K562 (cell line): ENCODE measurements around the gene SMAP2. TPM values are rescaled to one million over a fixed set of nuclear protein-coding genes. Genes with fewer than 3 reads are reported as not detected.

Source experiments
- EP400 ChIP-seq: fragments of 450-650 bp; IDR thresholded peaks from 2 replicates; pipeline ENCODE4 v1.6.1; 2017; ENCODE audit warnings: antibody characterized with exemption, mild to moderate bottlenecking, moderate library complexity
- HDAC6 ChIP-seq: IDR thresholded peaks from 2 replicates; pipeline ENCODE4 v1.6.1; 2012; ENCODE audit warnings: low read depth, mild to moderate bottlenecking, control low read depth, inconsistent platforms, low read length, moderate library complexity
- MTA1 ChIP-seq: fragments of 450-650 bp; IDR thresholded peaks from 2 replicates; pipeline ENCODE4 v1.6.1; 2017; ENCODE audit warnings: borderline replicate concordance
- NR2F6 ChIP-seq: fragments of 450-650 bp; formaldehyde crosslinking; IDR thresholded peaks from 2 replicates; pipeline ENCODE4 v1.4.0; 2020; ENCODE audit warnings: mild to moderate bottlenecking
- RBM34 ChIP-seq: fragments of 200-400 bp; formaldehyde crosslinking; IDR thresholded peaks from 2 replicates; pipeline ENCODE4 v1.6.1; 2018; ENCODE audit warnings: low read length, borderline replicate concordance; ENCODE audit not compliant: insufficient read depth
- SAFB2 ChIP-seq: fragments of 200-400 bp; formaldehyde crosslinking; IDR thresholded peaks from 2 replicates; pipeline ENCODE4 v1.6.1; 2018; ENCODE audit warnings: borderline replicate concordance, low read length, low read depth, moderate library complexity; ENCODE audit not compliant: severe bottlenecking
- SREBF2 ChIP-seq: sonication (generic); formaldehyde crosslinking; IDR thresholded peaks from 2 replicates; pipeline ENCODE4 v1.4.0; 2020; ENCODE audit warnings: mild to moderate bottlenecking, missing genetic modification reagents
- ZNF165 ChIP-seq: fragments of 250-450 bp; sonication (Bioruptor Pico); IDR thresholded peaks from 2 replicates; pipeline ENCODE4 v1.4.0; 2020; ENCODE audit warnings: borderline replicate concordance
- ZNF274 ChIP-seq: IDR thresholded peaks from 2 replicates; pipeline ENCODE4 v1.6.1; 2011; ENCODE audit warnings: low read depth, mild to moderate bottlenecking, low read length, moderate library complexity, borderline replicate concordance
- ZNF324 ChIP-seq: fragments of 250-450 bp; sonication (Bioruptor Pico); IDR thresholded peaks from 2 replicates; pipeline ENCODE4 v1.4.0; 2020; ENCODE audit warnings: mild to moderate bottlenecking
- polyA plus RNA-seq, 8 experiments: library from polyadenylated mRNA; depleted of rRNA in 4 of 8; stranded (reverse) in 5 of 8; unstranded in 3 of 8; fragments of >200 nt; fragmentation: Nextera tagmentation in 2 of 8; fragmentation: Illumina TruSeq in 1 of 8; extraction: Ambion mirVana in 2 of 8; extraction: Trizol in 1 of 8; gene quantifications; 2 replicates each; pipeline versions ENCODE4 v1.2.1 to v1.2.3, GENCODE V29; 2011 to 2014; ENCODE audit warnings: inconsistent platforms in 1 of 8, missing spikeins in 1 of 8
- total RNA-seq, 7 experiments: library from RNA; depleted of rRNA in 6 of 7; stranded (reverse); fragments of >200 nt in 6 of 7; fragmentation: Illumina TruSeq in 2 of 7; extraction: Trizol in 2 of 7; gene quantifications; 2 replicates each; pipeline versions ENCODE4 v1.2.1 to v1.2.3, GENCODE V29; 2011 to 2021; ENCODE audit warnings: low replicate concordance in 1 of 7
- TF ChIP-seq, protein P1 (sequence below), 2 experiments: fragments of 450-650 bp; formaldehyde crosslinking in 1 of 2; IDR thresholded peaks; 2 replicates each; pipeline versions ENCODE4 v1.4.0 to v1.6.1; 2014 to 2020; ENCODE audit warnings: mild to moderate bottlenecking in 2 of 2, borderline replicate concordance in 1 of 2, low read depth in 1 of 2
- TF ChIP-seq, protein P2 (sequence below): sonication (generic); formaldehyde crosslinking; IDR thresholded peaks from 2 replicates; pipeline ENCODE4 v1.8.1; 2023; ENCODE audit warnings: mild to moderate bottlenecking, missing genetic modification reagents
- TF ChIP-seq, protein P3 (sequence below): fragments of 450-650 bp; IDR thresholded peaks from 2 replicates; pipeline ENCODE4 v1.6.1; 2017; ENCODE audit warnings: mild to moderate bottlenecking, moderate library complexity

The SMAP2 gene
- total and polyA plus RNA-seq, 9 of the 15 experiments (the other 6 are each of a cell fraction or from before 2014, with no cell fraction given): 38.7 to 212 (median 94.1) TPM

DNA sequence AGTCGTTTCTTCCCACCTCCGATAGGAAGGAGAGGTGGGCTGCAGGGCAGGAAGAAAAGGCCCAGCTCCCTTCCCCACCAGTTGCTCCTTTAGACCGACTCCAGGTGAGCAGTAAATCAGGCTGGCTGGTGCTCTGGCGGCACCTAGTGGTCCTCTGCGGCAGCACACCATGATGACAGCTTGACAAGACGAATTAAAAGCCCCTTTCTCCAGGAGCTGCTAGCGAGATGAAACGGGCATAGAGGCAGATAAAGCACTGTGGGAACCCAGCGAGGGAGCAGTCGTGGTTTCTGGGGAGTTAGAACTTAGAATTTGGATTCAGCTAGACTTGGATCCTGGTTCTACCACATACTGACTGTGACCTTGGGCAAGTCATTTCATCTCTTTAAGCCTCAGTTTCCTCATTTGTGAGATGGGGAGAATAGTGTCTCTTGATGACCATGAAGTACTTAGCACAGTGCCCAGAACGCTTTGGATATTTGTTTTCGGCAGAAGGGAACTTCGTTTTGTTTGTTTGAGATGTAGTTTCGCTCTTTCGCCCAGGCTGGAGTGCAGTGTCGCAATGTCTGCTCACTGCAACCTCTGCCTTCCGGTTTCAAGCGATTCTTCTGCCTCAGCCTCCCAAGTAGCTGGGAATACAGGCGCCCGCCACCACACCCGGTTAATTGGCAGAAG lies 34.6 kb upstream of the SMAP2 start (continued):
- no peak for TF ChIP-seq RBM34
- no peak for TF ChIP-seq ZNF324 (CRISPR knock-in tag)
- TF ChIP-seq HDAC6: no peak
- TF ChIP-seq SAFB2: no peak
- TF ChIP-seq, protein P1, sequence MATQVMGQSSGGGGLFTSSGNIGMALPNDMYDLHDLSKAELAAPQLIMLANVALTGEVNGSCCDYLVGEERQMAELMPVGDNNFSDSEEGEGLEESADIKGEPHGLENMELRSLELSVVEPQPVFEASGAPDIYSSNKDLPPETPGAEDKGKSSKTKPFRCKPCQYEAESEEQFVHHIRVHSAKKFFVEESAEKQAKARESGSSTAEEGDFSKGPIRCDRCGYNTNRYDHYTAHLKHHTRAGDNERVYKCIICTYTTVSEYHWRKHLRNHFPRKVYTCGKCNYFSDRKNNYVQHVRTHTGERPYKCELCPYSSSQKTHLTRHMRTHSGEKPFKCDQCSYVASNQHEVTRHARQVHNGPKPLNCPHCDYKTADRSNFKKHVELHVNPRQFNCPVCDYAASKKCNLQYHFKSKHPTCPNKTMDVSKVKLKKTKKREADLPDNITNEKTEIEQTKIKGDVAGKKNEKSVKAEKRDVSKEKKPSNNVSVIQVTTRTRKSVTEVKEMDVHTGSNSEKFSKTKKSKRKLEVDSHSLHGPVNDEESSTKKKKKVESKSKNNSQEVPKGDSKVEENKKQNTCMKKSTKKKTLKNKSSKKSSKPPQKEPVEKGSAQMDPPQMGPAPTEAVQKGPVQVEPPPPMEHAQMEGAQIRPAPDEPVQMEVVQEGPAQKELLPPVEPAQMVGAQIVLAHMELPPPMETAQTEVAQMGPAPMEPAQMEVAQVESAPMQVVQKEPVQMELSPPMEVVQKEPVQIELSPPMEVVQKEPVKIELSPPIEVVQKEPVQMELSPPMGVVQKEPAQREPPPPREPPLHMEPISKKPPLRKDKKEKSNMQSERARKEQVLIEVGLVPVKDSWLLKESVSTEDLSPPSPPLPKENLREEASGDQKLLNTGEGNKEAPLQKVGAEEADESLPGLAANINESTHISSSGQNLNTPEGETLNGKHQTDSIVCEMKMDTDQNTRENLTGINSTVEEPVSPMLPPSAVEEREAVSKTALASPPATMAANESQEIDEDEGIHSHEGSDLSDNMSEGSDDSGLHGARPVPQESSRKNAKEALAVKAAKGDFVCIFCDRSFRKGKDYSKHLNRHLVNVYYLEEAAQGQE (IDR thresholded peaks at IDR 0.05; ENCODE audit: borderline replicate concordance): peak; percentile 90
- TF ChIP-seq, protein P1 (CRISPR knock-in tag; IDR thresholded peaks at IDR 0.05; ENCODE audit: low read depth): no peak
- no peak for TF ChIP-seq ZNF274
- no peak for TF ChIP-seq SREBF2 (CRISPR knock-in tag)
- TF ChIP-seq MTA1: no peak
- TF ChIP-seq EP400: no peak
- TF ChIP-seq NR2F6 (CRISPR knock-in tag): no peak
- TF ChIP-seq, protein P2, sequence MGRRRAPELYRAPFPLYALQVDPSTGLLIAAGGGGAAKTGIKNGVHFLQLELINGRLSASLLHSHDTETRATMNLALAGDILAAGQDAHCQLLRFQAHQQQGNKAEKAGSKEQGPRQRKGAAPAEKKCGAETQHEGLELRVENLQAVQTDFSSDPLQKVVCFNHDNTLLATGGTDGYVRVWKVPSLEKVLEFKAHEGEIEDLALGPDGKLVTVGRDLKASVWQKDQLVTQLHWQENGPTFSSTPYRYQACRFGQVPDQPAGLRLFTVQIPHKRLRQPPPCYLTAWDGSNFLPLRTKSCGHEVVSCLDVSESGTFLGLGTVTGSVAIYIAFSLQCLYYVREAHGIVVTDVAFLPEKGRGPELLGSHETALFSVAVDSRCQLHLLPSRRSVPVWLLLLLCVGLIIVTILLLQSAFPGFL: peak; percentile 62; the same call in 1 of the 2 replicates
- TF ChIP-seq, protein P3, sequence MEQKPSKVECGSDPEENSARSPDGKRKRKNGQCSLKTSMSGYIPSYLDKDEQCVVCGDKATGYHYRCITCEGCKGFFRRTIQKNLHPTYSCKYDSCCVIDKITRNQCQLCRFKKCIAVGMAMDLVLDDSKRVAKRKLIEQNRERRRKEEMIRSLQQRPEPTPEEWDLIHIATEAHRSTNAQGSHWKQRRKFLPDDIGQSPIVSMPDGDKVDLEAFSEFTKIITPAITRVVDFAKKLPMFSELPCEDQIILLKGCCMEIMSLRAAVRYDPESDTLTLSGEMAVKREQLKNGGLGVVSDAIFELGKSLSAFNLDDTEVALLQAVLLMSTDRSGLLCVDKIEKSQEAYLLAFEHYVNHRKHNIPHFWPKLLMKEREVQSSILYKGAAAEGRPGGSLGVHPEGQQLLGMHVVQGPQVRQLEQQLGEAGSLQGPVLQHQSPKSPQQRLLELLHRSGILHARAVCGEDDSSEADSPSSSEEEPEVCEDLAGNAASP: no peak
- no peak for TF ChIP-seq ZNF165 (CRISPR knock-in tag)
